Adrenal gland (tissue), 12 donors: ENCODE results near the gene SIPA1. TPM values are rescaled to one million over a fixed set of nuclear protein-coding genes. Genes with fewer than 3 reads are reported as not detected.

Source experiments
- DNase-seq, 7 donors: peaks; one replicate each; pipeline ENCODE4 v3.0.0-alpha.2; 2019 to 2020
- H3K27ac ChIP-seq, 5 donors: fragments of 200-600 bp; sonication (generic) in 4 of 5; 1 replicate in 3 of 5; 2 replicates in 2 of 5; pipeline versions ENCODE4 v1.5.1 to v1.8.0; 2016 to 2020; ENCODE audit warnings: mild to moderate bottlenecking in 1 of 5
- H3K27me3 ChIP-seq: fragments of 200-600 bp; 2 replicates; pipeline ENCODE4 v1.8.0; 2021
- H3K36me3 ChIP-seq, 2 donors: fragments of 200-600 bp; replicated peaks in 1 of 2; 1 replicate in 1 of 2; 2 replicates in 1 of 2; pipeline versions ENCODE4 v1.5.1 to v1.8.0; 2018 to 2022
- H3K4me1 ChIP-seq, 2 donors: fragments of 200-600 bp; replicated peaks in 1 of 2; 1 replicate in 1 of 2; 2 replicates in 1 of 2; pipeline versions ENCODE4 v1.5.1 to v1.8.0; 2018 to 2021
- H3K4me3 ChIP-seq, 4 donors: fragments of 200-600 bp; sonication (generic) in 3 of 4; one replicate each; pipeline ENCODE4 v1.5.1; 2016 to 2018
- H3K9me3 ChIP-seq, 3 donors: fragments of 200-600 bp; sonication (generic) in 1 of 3; replicated peaks in 1 of 3; 1 replicate in 2 of 3; 2 replicates in 1 of 3; pipeline versions ENCODE4 v1.5.1 to v1.8.0; 2016 to 2021
- CTCF ChIP-seq, 6 experiments: fragments of 450-650 bp in 4 of 6; fragments of 200-600 bp in 2 of 6; sonication (generic) in 1 of 6; IDR thresholded peaks; 1 replicate in 5 of 6; 2 replicates in 1 of 6; pipeline versions ENCODE4 v1.5.1 to v1.8.0; 2016 to 2021; ENCODE audit warnings: antibody characterized with exemption in 6 of 6, mild to moderate bottlenecking in 2 of 6, moderate library complexity in 1 of 6
- POLR2A ChIP-seq, 2 donors: fragments of 450-650 bp; IDR thresholded peaks; one replicate each; pipeline ENCODE4 v1.6.1; 2017; ENCODE audit warnings: antibody characterized with exemption in 2 of 2, mild to moderate bottlenecking in 2 of 2, moderate library complexity in 1 of 2
- WGBS, 4 donors: extraction: QIAGEN DNeasy Blood & Tissue Kit in 2 of 4; methylation state at CpG; one replicate each; pipeline versions ENCODE4 v1.1.5 to v1.1.7; 2013 to 2017; 5-methylcytosine and 5-hydroxymethylcytosine counted together
- intact Hi-C, 2 donors: fragments of 100-400 bp; cut with DNase I; formaldehyde crosslinking; loops; one replicate each; pipeline versions ENCODE4 v1.14.1 to v1.15.0; 2022 to 2023
- polyA plus RNA-seq, 3 donors: library from polyadenylated mRNA; stranded (reverse); fragments of 200-250 nt in 2 of 3; fragments of 350-450 nt in 1 of 3; fragmentation: Illumina TruSeq in 1 of 3; extraction: RNeasy Lipid Tissue Mini Kit (QIAGEN cat#74804) in 1 of 3; gene quantifications; one replicate each; pipeline ENCODE4 v1.2.3, GENCODE V29; 2013 to 2014
- total RNA-seq, 9 donors: library from RNA; depleted of rRNA in 4 of 9; stranded (reverse); fragments of >200 nt in 4 of 9; fragments of 120-200 nt in 1 of 9; fragmentation: NEBNext Ultra II Directional in 1 of 9; extraction: Animal tissue kit (Norgen Biotek cat#: 25700) in 1 of 9; gene quantifications; one replicate each; pipeline versions ENCODE4 v1.1.0 to v1.2.4, GENCODE V29; 2013 to 2023
- donor health status: healthy with polysubstance abuse.
- donor health status: Bipolar disorder and iron deficiency.
- donor health status: DM: yes; HTN: yes; CAD: no.
- donor health status: DM: no; HTN: no; CAD: no.
- donor health status: DM: no; HTN: no; CAD: no.
- donor health status: DM: yes; HTN: yes; CAD: no.

Gene SIPA1
- total and polyA plus RNA-seq, 12 donors, result 8.7 to 377 (median 76.3) TPM

GRCh38 chr11:65613091-65613928, 24.6 kb upstream of the SIPA1 start:
- no peaks in the 10 kb centered on the region for H3K9me3 ChIP-seq
- intact Hi-C loops, result loop anchor here in 1 of 2 donors (5.0 kb wide), 1 partner anchor 41 kb away; the partner anchor contains the start of genes FAM89B and ZNRD2
- no peak for TF ChIP-seq CTCF (IDR thresholded peaks at IDR 0.05)
- no peak for TF ChIP-seq POLR2A (IDR thresholded peaks at IDR 0.05)
- H3K4me3 ChIP-seq, result peak overlapping the region; percentile 37 to 90 (median 52)
- H3K4me1 ChIP-seq, result peaks cover 21 to 56% of the 10 kb centered on the region in 2 donors
- H3K27me3 ChIP-seq, result no peaks in the 10 kb centered on the region
- 14 to 38% (median 16%) methylated on average over 5 to 43 of the region's 43 CpGs; no CpG with 5 or more reads in 1 of the 4 donors for WGBS, 4 donors
- peak overlapping the region; percentile 75 to 95 (median 89) for H3K27ac ChIP-seq
- peak in 4 of 7 donors; percentile 23 to 66 (median 52) for DNase-seq
- peaks cover 0 to 22% of the 10 kb centered on the region in 2 donors for H3K36me3 ChIP-seq

GRCh38 chr11:65615229-65615949, 22.5 kb upstream of the SIPA1 start, which contains the start of gene PCNX3:
Gene PCNX3, plus strand, starts transcription at chr11:65615776. Its CDS starts 536 bp downstream, at chr11:65616312.
- no peak for TF ChIP-seq CTCF (IDR thresholded peaks at IDR 0.05)
- peak; percentile 10 to 68 for TF ChIP-seq POLR2A (IDR thresholded peaks at IDR 0.05)
- WGBS, 4 donors, result 0 to 1% (median 0%) methylated on average over 32 to 55 of the region's 55 CpGs
- Histone ChIP-seq H3K9me3 (no peaks in the 10 kb centered on the region), H3K27me3 (no peaks in the 10 kb centered on the region), H3K27ac (peak within 1 kb of the TSS; percentile 81 to 95 (median 89)), H3K4me1 (peaks cover 21 to 41% of the 10 kb centered on the region in 2 donors), H3K36me3 (peaks cover 0 to 31% of the 10 kb centered on the region in 2 donors), H3K4me3 (peak within 1 kb of the TSS; percentile 62 to 91 (median 86))
- peak; percentile 100 for DNase-seq
- intact Hi-C loops, result no loop called here

GRCh38 chr11:65615950-65616574, 21.8 kb upstream of the SIPA1 start:
- 0 to 2% (median 0%) methylated on average over 1 to 50 of the region's 50 CpGs for WGBS, 4 donors
- Histone ChIP-seq H3K27ac (peak overlapping the region; percentile 79 to 93 (median 85)), H3K4me1 (peaks cover 21 to 34% of the 10 kb centered on the region in 2 donors), H3K36me3 (peaks cover 0 to 38% of the 10 kb centered on the region in 2 donors), H3K9me3 (no peaks in the 10 kb centered on the region), H3K4me3 (peak overlapping the region; percentile 62 to 85 (median 76)), H3K27me3 (no peaks in the 10 kb centered on the region)
- peak in 3 of 7 donors; percentile 50 to 74 (median 64) for DNase-seq
- TF ChIP-seq CTCF (IDR thresholded peaks at IDR 0.05), result no peak
- TF ChIP-seq POLR2A (IDR thresholded peaks at IDR 0.05), result no peak
- intact Hi-C loops, result no loop called here
